GM12865 (cell line): ENCODE data around the gene KCND3.

Experiments
- DNase-seq: peaks from one replicate; pipeline ENCODE4 v3.0.0; 2010; ENCODE audit warnings: low read depth
- H3K4me3 ChIP-seq: 2 replicates; pipeline ENCODE4 v1.5.1; 2011; ENCODE audit warnings: mild to moderate bottlenecking, low read depth, low read length, control low read depth
- TF ChIP-seq, protein P1 (sequence below): IDR thresholded peaks from 2 replicates; pipeline ENCODE4 v1.5.1; 2011; ENCODE audit warnings: low read length, control low read depth, low read depth, inconsistent platforms; ENCODE audit not compliant: insufficient read depth; ENCODE audit errors: missing control alignments

Gene KCND3

DNA sequence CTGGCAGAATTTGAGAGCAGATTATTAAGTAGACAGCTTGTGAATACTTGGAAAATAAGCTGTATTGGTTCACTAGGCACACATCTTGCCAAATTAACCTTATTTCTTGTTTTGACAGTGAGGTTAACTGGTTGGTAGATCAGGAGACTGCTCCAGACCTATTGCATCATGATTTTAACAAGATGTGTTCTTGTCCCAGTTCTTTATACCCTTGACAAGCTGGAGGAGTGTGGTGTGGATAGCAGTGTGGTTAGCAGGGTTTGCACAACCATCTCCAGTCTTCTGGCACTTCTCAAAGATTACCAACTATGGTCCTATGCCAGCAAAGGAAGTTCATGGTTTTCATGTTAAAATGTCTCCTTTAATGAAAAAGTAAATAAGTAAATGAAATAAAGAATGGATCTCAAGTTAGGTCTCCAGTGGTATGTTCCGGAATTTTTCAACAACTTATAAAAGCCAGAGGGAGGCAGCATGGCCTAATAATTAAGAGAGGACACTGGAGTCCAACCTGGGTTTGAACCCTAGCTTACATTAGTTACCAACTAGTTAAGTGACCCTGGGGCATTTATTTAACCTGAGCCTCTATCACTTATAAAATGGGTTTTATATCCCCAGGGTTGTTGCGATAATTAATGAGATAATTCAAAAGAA lies 199.7 kb downstream of the KCND3 start:
- TF ChIP-seq, protein P1, sequence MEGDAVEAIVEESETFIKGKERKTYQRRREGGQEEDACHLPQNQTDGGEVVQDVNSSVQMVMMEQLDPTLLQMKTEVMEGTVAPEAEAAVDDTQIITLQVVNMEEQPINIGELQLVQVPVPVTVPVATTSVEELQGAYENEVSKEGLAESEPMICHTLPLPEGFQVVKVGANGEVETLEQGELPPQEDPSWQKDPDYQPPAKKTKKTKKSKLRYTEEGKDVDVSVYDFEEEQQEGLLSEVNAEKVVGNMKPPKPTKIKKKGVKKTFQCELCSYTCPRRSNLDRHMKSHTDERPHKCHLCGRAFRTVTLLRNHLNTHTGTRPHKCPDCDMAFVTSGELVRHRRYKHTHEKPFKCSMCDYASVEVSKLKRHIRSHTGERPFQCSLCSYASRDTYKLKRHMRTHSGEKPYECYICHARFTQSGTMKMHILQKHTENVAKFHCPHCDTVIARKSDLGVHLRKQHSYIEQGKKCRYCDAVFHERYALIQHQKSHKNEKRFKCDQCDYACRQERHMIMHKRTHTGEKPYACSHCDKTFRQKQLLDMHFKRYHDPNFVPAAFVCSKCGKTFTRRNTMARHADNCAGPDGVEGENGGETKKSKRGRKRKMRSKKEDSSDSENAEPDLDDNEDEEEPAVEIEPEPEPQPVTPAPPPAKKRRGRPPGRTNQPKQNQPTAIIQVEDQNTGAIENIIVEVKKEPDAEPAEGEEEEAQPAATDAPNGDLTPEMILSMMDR, result no peak
- no peak for DNase-seq
- no peak overlapping the region for H3K4me3 ChIP-seq

- no peak for DNase-seq
- no peak overlapping the region for H3K4me3 ChIP-seq
- TF ChIP-seq, protein P1, result no peak
Observed at GRCh38 chr1:111789142-111789541, 200.3 kb downstream of the KCND3 start.

DNA sequence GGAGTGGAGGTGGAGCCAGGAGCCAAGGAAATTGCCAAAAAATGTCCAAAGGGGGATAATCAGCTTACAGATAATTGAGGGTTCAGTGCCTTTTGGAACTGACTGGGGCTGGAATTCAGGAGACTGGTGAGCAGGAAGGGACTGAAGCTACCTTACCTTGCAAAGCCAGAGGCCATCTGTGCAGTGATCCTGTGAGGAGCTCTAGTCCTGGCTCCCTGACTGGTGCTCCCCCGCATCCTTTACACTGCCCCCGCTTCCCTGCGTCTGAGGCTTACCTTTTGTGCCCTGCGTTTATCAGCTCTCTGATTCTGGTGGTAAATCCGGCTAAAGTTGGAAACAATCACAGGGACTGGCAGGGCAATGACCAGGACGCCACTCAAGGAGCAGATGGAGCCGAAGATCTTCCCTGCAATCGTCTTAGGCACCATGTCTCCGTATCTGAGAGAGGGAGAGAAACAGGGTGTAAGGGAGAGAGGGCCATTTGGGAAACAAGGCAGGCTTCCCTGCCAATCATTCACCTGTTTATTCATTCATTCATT lies 202.7 kb downstream of the KCND3 start:
- no peak for DNase-seq
- TF ChIP-seq, protein P1, result no peak
- no peak overlapping the region for H3K4me3 ChIP-seq

GRCh38 chr1:111784273-111784901 lies 205.1 kb downstream of the KCND3 start:
- no peak for DNase-seq
- TF ChIP-seq, protein P1, result no peak
- H3K4me3 ChIP-seq, result no peak overlapping the region

DNA sequence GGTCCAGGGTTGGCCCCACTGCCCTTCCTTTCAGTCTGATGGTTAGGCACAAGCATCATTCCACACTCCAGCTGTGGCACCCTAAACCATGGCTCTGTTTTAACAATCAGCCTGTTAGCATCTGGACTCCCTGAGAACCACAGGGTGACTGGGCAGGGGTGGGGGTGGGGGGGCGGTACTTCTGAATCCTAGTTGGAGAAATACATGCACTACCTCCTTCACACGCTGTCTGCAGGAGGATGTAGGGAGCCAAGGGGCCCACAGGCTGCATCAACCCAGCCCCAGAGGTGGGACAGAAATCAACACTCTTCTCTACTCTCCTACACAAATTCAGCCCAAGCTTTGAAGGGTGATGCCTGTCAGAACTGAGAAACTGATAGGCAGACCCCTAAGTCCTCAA lies 209.9 kb downstream of the KCND3 start:
- TF ChIP-seq, protein P1, result no peak
- H3K4me3 ChIP-seq, result no peak overlapping the region
- DNase-seq, result no peak

- no peak for DNase-seq
- TF ChIP-seq, protein P1, result no peak
- H3K4me3 ChIP-seq, result no peak overlapping the region
Observed at GRCh38 chr1:111778541-111779051, 210.9 kb downstream of the KCND3 start.
